DOHH2 (cell line): ENCODE data around the gene PTER.

ENCODE experiments used
- CTCF ChIP-seq: fragments of 200-600 bp; sonication (generic); IDR thresholded peaks from one replicate; pipeline ENCODE4 v1.5.1; 2014; ENCODE audit warnings: antibody characterized with exemption, mild to moderate bottlenecking, low read depth, low read length; ENCODE audit not compliant: poor library complexity, severe bottlenecking
- EZH2phosphoT487 ChIP-seq: fragments of 200-600 bp; sonication (generic); IDR thresholded peaks from 2 replicates; pipeline ENCODE4 v1.6.1; 2017; ENCODE audit warnings: borderline replicate concordance, mild to moderate bottlenecking, antibody characterized with exemption, low read length, moderate library complexity, mixed read lengths

GRCh38 chr10:16520900-16521299 lies 84.1 kb downstream of the PTER start:
- TF ChIP-seq CTCF = no peak
- peak; percentile 26; the same call in 1 of the 2 replicates for TF ChIP-seq EZH2phosphoT487
